AG10803 (cell line): Measurements from ENCODE around the gene DCLK2.

Experiments
- DNase-seq: peaks from one replicate; pipeline ENCODE4 v3.0.0; 2010; ENCODE audit warnings: low read depth
- H3K4me3 ChIP-seq: 2 replicates; pipeline ENCODE4 v1.5.1; 2011; ENCODE audit warnings: mild to moderate bottlenecking, low read length, control low read depth
- TF ChIP-seq, protein P1 (sequence below): conservative IDR thresholded peaks from 2 replicates; pipeline ENCODE4 v1.5.1; 2011; ENCODE audit warnings: mild to moderate bottlenecking, low read length, control low read depth, inconsistent platforms

The DCLK2 gene

GRCh38 chr4:150209140-150209829 is 131.0 kb downstream of the DCLK2 start:
- TF ChIP-seq, protein P1, sequence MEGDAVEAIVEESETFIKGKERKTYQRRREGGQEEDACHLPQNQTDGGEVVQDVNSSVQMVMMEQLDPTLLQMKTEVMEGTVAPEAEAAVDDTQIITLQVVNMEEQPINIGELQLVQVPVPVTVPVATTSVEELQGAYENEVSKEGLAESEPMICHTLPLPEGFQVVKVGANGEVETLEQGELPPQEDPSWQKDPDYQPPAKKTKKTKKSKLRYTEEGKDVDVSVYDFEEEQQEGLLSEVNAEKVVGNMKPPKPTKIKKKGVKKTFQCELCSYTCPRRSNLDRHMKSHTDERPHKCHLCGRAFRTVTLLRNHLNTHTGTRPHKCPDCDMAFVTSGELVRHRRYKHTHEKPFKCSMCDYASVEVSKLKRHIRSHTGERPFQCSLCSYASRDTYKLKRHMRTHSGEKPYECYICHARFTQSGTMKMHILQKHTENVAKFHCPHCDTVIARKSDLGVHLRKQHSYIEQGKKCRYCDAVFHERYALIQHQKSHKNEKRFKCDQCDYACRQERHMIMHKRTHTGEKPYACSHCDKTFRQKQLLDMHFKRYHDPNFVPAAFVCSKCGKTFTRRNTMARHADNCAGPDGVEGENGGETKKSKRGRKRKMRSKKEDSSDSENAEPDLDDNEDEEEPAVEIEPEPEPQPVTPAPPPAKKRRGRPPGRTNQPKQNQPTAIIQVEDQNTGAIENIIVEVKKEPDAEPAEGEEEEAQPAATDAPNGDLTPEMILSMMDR = peak; percentile 62
- H3K4me3 ChIP-seq = no peak overlapping the region
- DNase-seq = peak; percentile 64

GRCh38 chr4:150211016-150211415 is 132.8 kb downstream of the DCLK2 start:
- DNase-seq = peak; percentile 36

DNA sequence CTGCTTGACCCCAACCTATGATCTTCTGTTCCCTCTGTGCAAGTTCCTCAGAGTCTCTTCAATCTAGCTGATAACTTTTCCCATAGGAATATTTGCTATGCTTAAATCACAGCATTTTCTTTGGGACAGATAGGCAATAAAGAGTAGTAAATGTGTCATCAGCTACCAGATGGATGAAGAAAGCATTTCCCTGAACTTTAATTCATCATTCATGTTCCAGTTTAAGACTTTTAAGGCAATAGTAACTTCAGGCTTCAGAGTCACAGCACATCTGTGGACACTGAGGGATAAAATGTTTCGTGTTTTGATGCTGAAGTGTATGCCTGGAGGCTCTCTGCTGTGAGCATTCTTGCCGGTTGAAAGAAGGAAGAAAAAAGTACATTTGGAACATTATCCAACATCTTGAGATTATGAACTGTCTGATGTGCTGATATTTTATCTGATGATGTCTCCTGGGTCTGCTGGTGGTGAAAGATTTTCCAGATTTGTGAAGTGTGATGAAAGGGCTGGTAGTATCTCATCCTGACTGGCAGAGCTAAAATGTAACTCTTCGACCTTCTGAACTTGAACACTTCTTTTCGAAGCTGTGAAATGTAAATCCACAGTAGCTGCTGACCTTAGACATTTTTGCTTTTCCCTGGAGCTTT is 133.7 kb downstream of the DCLK2 start:
- TF ChIP-seq, protein P1 = no peak
- DNase-seq = peak; percentile 87
- H3K4me3 ChIP-seq = no peak overlapping the region

More at GRCh38 chr4:150211016-150211415, 132.8 kb downstream of the DCLK2 start:
- TF ChIP-seq, protein P1 = no peak
- H3K4me3 ChIP-seq = no peak overlapping the region

DNA sequence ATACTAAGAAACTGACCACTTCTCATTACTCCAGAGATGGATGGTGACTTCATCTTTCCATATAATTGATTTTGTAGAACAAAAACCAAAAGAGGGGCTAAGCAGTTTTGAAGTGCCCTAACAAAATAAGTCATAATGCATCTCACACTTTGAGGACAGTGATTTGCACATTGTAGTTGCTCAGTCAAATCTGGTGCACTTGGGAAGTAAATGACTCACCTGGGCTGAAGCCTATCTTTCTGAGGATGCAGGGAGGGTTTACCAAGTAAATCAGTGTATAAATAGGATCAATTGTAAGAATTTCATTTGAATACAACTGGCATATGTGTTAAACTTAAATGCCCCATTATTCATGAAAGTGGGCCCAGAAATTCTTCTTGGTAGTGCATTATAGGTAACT is 134.2 kb downstream of the DCLK2 start:
- TF ChIP-seq, protein P1 = no peak

DNA sequence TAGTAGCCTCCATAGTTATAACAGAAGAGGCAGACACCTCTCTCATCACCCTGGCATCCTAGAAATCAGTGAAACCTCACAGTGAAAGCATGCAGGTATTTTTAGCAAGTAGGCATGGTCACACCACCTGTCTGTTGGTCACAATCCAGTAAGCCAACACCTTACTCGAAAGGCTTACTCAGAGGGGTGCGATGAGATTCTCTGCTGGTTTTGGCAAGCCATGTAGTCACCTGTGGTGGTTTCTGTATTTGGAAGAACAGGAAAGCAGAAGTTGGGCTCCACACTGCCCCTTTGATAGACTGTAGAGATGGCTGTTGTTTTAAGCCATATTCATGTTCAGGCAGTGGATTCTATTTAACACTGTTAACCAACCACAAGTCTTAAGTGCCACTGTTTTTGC is 134.7 kb downstream of the DCLK2 start:
- TF ChIP-seq, protein P1 = no peak
- DNase-seq = no peak
- no peak overlapping the region for H3K4me3 ChIP-seq

More for the DNA sequence above, 134.2 kb downstream of the DCLK2 start:
- no peak overlapping the region for H3K4me3 ChIP-seq
- DNase-seq = no peak

DNA sequence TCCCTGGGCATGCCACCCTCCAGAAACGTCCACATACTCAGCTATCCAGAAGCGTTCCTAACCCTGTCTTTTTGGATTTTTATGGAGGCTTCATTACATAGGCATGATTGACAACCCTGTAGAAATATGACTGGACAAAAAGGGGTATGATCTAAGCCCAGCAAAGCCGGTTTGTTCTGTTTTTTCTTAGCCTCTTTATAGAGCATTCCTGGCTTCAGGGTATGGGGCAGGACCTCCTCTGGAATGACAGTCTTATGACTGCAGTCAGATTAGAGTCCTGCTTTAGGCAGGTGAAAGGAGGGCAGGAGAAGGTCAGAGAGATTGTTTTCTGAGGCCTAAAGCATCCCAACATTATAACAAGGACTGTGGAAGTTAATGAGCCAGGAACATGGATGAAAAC is 137.4 kb downstream of the DCLK2 start:
- TF ChIP-seq, protein P1 = no peak
- H3K4me3 ChIP-seq = no peak overlapping the region
- no peak for DNase-seq

DNA sequence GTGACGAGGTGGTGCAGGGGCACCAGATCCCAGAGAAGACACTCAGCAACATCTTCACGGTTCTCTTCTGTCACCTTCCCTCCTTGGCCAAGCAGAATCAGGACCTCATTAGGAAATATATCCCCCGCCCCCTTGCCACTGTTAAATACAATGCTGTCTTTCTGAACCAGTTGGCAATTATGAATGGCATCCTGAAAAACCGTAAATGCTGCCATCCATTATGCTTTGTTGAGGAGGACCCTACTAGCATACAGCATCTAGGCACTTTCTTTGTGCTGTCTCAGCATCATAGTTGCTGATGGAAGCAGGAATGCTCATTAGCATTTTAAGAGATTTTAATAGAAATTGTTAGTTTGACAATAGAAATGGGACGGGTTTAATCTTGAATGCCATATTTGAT is 138.5 kb downstream of the DCLK2 start:
- DNase-seq = no peak
- TF ChIP-seq, protein P1 = no peak
- no peak overlapping the region for H3K4me3 ChIP-seq
